Measurements from ENCODE around the gene BTNL9.

DNA sequence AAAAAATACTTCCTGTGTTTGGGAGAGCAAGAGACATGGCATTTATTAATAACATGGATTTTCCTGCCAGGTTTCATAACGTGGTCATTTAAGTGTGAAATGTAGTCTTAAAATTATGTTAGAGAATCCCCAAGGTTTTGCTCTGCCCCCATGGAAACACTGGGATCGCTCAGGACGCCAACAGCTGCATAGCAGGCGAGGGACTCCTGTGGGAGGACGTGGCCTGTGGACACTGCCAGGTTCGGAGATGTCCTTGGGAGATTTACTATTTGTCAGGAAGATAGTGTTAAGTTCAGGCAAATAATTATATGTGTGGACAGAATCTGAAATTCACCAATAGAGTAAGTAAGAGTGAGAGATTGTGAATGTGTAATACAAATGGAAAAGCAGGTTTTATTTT lies 977 bp downstream of the BTNL9 start:
- TF ChIP-seq POLR2A (IDR thresholded peaks at IDR 0.05; ENCODE audit: low read depth) (no peak), POLR2AphosphoS5 (IDR thresholded peaks at IDR 0.05) (no peak), EP300 (IDR thresholded peaks at IDR 0.05) (no peak)
- TF ChIP-seq, protein P1, sequence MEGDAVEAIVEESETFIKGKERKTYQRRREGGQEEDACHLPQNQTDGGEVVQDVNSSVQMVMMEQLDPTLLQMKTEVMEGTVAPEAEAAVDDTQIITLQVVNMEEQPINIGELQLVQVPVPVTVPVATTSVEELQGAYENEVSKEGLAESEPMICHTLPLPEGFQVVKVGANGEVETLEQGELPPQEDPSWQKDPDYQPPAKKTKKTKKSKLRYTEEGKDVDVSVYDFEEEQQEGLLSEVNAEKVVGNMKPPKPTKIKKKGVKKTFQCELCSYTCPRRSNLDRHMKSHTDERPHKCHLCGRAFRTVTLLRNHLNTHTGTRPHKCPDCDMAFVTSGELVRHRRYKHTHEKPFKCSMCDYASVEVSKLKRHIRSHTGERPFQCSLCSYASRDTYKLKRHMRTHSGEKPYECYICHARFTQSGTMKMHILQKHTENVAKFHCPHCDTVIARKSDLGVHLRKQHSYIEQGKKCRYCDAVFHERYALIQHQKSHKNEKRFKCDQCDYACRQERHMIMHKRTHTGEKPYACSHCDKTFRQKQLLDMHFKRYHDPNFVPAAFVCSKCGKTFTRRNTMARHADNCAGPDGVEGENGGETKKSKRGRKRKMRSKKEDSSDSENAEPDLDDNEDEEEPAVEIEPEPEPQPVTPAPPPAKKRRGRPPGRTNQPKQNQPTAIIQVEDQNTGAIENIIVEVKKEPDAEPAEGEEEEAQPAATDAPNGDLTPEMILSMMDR (IDR thresholded peaks at IDR 0.05), result no peak
